Activated naive CD4-positive, alpha-beta T cell treated with anti-CD3 and anti-CD28 coated beads for 36 hours (primary cell): ENCODE measurements around the gene PUDP. TPM values are rescaled to one million over a fixed set of nuclear protein-coding genes. Genes with fewer than 3 reads are reported as not detected.
"Not testable (repeated sequence)": the region's sequence is repeated elsewhere in the genome, so short reads cannot be mapped to it uniquely, and the experiment has no call there.

Experiments used
- CTCF ChIA-PET: fragments of 350-600 bp; sonication (Branson Sonifier 250); formaldehyde crosslinking; loops from one replicate; lab custom pipeline; 2021; ENCODE audit warnings: antibody characterized with exemption; lab: Charles Lee
- DNase-seq: peaks from one replicate; pipeline ENCODE4 v3.0.0-alpha.2; 2020
- H3K27ac Mint-ChIP-seq: one replicate; pipeline ENCODE4 v1.8.0; 2021; ENCODE audit warnings: mild to moderate bottlenecking, mixed read lengths
- H3K27me3 Mint-ChIP-seq: one replicate; pipeline ENCODE4 v1.8.0; 2021; ENCODE audit warnings: low read depth, mixed read lengths
- H3K36me3 Mint-ChIP-seq: one replicate; pipeline ENCODE4 v1.8.0; 2021; ENCODE audit warnings: low read depth, mixed read lengths
- H3K4me1 Mint-ChIP-seq: one replicate; pipeline ENCODE4 v1.8.0; 2021; ENCODE audit warnings: low read depth, mixed read lengths
- H3K4me3 Mint-ChIP-seq: one replicate; pipeline ENCODE4 v1.8.0; 2021; ENCODE audit warnings: mild to moderate bottlenecking, moderate library complexity, mixed read lengths
- H3K9me3 Mint-ChIP-seq: one replicate; pipeline ENCODE4 v1.8.0; 2021; ENCODE audit warnings: mixed read lengths
- intact Hi-C: fragments of 100-400 bp; cut with micrococcal nuclease; formaldehyde crosslinking; loops from one replicate; pipeline ENCODE4 v1.15.1; 2023
- total RNA-seq, 2 experiments: library from RNA; stranded (reverse); gene quantifications; one replicate each; pipeline ENCODE4 v1.2.3, GENCODE V29; 2021

PUDP gene
- total RNA-seq, 2 experiments from 2014 or later, result 10.7 to 13.6 TPM

GRCh38 chrX:7116081-7116480 is 31.9 kb downstream of the PUDP start:
- H3K9me3 Mint-ChIP-seq, result no peaks in the 10 kb centered on the region

DNA sequence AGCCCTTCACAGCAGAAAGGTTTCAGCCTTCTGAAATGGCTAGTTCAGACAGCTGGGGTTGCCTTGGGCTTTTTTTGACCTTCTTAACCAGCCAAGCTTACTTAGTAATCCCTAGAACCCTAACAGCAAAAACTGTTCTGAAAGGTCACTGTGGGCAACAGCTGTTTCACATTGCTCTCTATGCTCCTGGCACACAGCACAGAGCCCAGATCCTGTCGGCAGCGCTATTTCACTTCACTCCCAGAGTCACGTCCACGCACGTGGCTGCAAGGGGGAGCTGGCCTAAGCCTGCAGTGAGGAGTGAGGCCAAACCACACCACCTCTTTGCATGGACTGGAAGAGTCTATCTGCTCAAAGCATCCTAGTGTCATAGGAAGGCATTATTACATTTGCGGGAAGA is 32.4 kb downstream of the PUDP start:
- CTCF ChIA-PET, result no interaction called here
- Mint-ChIP-seq H3K27ac (no peak overlapping the region), H3K9me3 (no peaks in the 10 kb centered on the region), H3K27me3 (no peaks in the 10 kb centered on the region), H3K4me1 (peaks cover 10% of the 10 kb centered on the region), H3K4me3 (no peak overlapping the region), H3K36me3 (peaks cover 5% of the 10 kb centered on the region)
- intact Hi-C loops, result no loop called here
- DNase-seq, result no peak

More at GRCh38 chrX:7116081-7116480, 31.9 kb downstream of the PUDP start:
- CTCF ChIA-PET, result no interaction called here
- DNase-seq, result no peak
- H3K27ac Mint-ChIP-seq, result no peak overlapping the region
- peaks cover 5% of the 10 kb centered on the region for H3K36me3 Mint-ChIP-seq
- no peaks in the 10 kb centered on the region for H3K27me3 Mint-ChIP-seq
- peaks cover 4% of the 10 kb centered on the region for H3K4me1 Mint-ChIP-seq
- intact Hi-C loops, result no loop called here
- H3K4me3 Mint-ChIP-seq, result no peak overlapping the region

GRCh38 chrX:7112071-7112470 is 35.9 kb downstream of the PUDP start:
- intact Hi-C loops, result no loop called here
- Mint-ChIP-seq H3K4me3 (no peak overlapping the region), H3K27me3 (no peaks in the 10 kb centered on the region), H3K9me3 (no peaks in the 10 kb centered on the region), H3K36me3 (peaks cover 2% of the 10 kb centered on the region), H3K4me1 (peaks cover 23% of the 10 kb centered on the region), H3K27ac (no peak overlapping the region)
- DNase-seq, result no peak
- CTCF ChIA-PET, result no interaction called here

DNA sequence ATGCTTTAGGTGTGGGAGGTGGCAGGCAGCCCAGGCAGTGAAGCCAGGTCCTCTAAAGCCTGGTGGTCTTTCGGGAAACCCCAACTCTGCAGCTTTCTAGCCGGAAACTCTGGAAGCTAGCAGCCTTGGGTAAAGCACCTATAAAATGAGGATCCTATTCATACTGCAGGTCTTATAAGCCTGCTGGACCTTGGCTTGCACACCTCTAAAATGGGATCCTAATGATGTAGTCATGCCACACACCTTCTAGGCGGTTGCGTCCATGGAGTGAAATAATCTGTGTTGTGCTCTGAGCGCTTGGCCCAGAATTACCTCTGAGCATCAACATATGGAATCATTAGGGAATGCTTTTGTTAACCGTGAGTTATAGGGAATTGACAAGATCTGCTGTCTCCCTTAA is 36.4 kb downstream of the PUDP start:
- DNase-seq, result no peak
- Mint-ChIP-seq H3K27ac (no peak overlapping the region), H3K4me1 (peaks cover 23% of the 10 kb centered on the region), H3K27me3 (no peaks in the 10 kb centered on the region), H3K36me3 (no peaks in the 10 kb centered on the region), H3K4me3 (no peak overlapping the region), H3K9me3 (no peaks in the 10 kb centered on the region)
- intact Hi-C loops, result no loop called here
- CTCF ChIA-PET, result no interaction called here

DNA sequence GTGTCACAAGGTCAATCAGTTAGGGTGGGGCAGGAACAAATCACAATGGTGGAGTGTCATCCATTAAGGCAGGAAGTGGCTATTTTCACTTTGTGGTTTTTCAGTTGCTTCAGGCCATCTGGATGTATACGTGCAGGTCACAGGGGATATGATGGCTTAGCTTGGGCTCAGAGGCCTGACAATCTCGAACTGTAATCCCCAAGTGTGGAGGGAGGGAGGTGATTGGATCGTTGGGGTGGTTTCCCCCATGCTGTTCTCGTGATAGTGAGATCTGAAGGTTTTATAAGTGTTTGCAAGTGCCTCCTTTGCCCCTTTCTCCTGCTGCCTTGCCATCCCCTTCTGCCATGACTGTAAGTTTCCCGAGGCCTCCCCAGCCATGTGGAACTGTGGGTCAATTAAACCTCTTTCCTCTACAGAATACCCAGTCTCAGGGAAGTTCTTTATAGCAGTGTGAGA is 37.1 kb downstream of the PUDP start:
- H3K27ac Mint-ChIP-seq, result no peak overlapping the region
- no peaks in the 10 kb centered on the region for H3K36me3 Mint-ChIP-seq
- DNase-seq, result no peak
- intact Hi-C loops, result no loop called here
- H3K27me3 Mint-ChIP-seq, result no peaks in the 10 kb centered on the region
- peaks cover 23% of the 10 kb centered on the region for H3K4me1 Mint-ChIP-seq
- CTCF ChIA-PET, result no interaction called here
- no peak overlapping the region for H3K4me3 Mint-ChIP-seq
- no peaks in the 10 kb centered on the region for H3K9me3 Mint-ChIP-seq

- Mint-ChIP-seq H3K9me3 (no peaks in the 10 kb centered on the region), H3K4me3 (no peak overlapping the region), H3K36me3 (no peaks in the 10 kb centered on the region), H3K27ac (no peak overlapping the region), H3K27me3 (no peaks in the 10 kb centered on the region), H3K4me1 (peaks cover 23% of the 10 kb centered on the region)
- intact Hi-C loops, result no loop called here
- DNase-seq, result no peak
- CTCF ChIA-PET, result no interaction called here
Measured at GRCh38 chrX:7109838-7110793, 37.8 kb downstream of the PUDP start.

- CTCF ChIA-PET, result no interaction called here
- Mint-ChIP-seq H3K27me3 (no peaks in the 10 kb centered on the region), H3K36me3 (peaks cover 2% of the 10 kb centered on the region), H3K27ac (peak overlapping the region; percentile 42), H3K9me3 (no peaks in the 10 kb centered on the region), H3K4me3 (peak overlapping the region; percentile 49), H3K4me1 (peaks cover 23% of the 10 kb centered on the region)
- DNase-seq, result no peak
- intact Hi-C loops, result no loop called here
Measured at GRCh38 chrX:7109049-7109531, 38.9 kb downstream of the PUDP start.

- intact Hi-C loops, result no loop called here
- H3K4me3 Mint-ChIP-seq, result no peak overlapping the region
- peaks cover 7% of the 10 kb centered on the region for H3K36me3 Mint-ChIP-seq
- H3K4me1 Mint-ChIP-seq, result peaks cover 22% of the 10 kb centered on the region
- H3K27me3 Mint-ChIP-seq, result no peaks in the 10 kb centered on the region
- H3K9me3 Mint-ChIP-seq, result no peaks in the 10 kb centered on the region
- CTCF ChIA-PET, result no interaction called here
- DNase-seq, result no peak
- no peak overlapping the region for H3K27ac Mint-ChIP-seq
Measured at GRCh38 chrX:7108030-7108429, 39.9 kb downstream of the PUDP start.

- DNase-seq, result no peak
- H3K36me3 Mint-ChIP-seq, result peaks cover 9% of the 10 kb centered on the region
- no peaks in the 10 kb centered on the region for H3K9me3 Mint-ChIP-seq
- no peak overlapping the region for H3K27ac Mint-ChIP-seq
- intact Hi-C loops, result no loop called here
- CTCF ChIA-PET, result no interaction called here
- peaks cover 20% of the 10 kb centered on the region for H3K4me1 Mint-ChIP-seq
- H3K27me3 Mint-ChIP-seq, result no peaks in the 10 kb centered on the region
- H3K4me3 Mint-ChIP-seq, result no peak overlapping the region
Measured at GRCh38 chrX:7106649-7107048, 41.3 kb downstream of the PUDP start.

DNA sequence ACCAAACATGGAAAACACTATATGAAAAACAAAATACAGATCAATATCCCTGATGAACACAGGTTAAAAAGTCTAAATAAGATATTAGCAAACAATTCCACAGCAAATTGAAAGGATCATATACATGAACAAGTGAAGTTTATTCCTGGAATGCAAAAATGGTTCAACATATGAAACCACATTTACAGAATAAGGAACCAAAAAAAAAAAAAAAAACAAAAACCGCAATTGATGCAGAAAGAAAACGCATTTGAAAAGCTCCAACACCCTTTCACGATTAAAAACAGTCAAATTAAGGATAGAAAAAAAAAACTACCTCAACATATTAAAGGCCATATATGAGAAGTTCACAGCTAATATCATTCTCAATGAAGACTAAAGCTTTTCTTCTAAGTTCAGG is 45.8 kb downstream of the PUDP start:
- intact Hi-C loops, result no loop called here
- CTCF ChIA-PET, result no interaction called here
- H3K4me3 Mint-ChIP-seq, result no peak overlapping the region
- H3K9me3 Mint-ChIP-seq, result no peaks in the 10 kb centered on the region
- peaks cover 16% of the 10 kb centered on the region for H3K36me3 Mint-ChIP-seq
- H3K27ac Mint-ChIP-seq, result no peak overlapping the region
- no peaks in the 10 kb centered on the region for H3K27me3 Mint-ChIP-seq
- no peaks in the 10 kb centered on the region for H3K4me1 Mint-ChIP-seq
- DNase-seq, result no peak

DNA sequence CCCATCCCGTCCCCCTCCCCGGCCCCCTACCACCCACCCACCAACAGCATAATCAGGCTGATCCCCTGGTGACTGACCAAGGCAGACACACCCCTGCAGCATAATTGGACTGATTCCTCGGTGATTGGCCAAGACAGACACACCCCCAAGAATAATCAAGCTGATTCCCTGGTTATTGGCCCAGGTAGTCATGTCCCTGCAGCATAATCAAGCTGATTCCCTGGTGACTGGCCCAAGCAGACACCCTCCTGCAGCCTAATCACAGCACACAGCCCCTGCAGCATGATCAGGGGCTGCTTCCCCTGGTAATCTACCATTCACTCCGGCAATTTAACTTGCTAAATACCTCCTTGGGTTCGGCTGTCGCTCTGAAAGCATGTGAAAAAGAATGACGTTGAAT is 47.9 kb downstream of the PUDP start:
- Mint-ChIP-seq H3K9me3 (no peaks in the 10 kb centered on the region), H3K27me3 (no peaks in the 10 kb centered on the region), H3K27ac (no peak overlapping the region), H3K4me1 (no peaks in the 10 kb centered on the region), H3K4me3 (no peak overlapping the region), H3K36me3 (peaks cover 16% of the 10 kb centered on the region)
- intact Hi-C loops, result no loop called here
- no peak for DNase-seq
- CTCF ChIA-PET, result no interaction called here

DNA sequence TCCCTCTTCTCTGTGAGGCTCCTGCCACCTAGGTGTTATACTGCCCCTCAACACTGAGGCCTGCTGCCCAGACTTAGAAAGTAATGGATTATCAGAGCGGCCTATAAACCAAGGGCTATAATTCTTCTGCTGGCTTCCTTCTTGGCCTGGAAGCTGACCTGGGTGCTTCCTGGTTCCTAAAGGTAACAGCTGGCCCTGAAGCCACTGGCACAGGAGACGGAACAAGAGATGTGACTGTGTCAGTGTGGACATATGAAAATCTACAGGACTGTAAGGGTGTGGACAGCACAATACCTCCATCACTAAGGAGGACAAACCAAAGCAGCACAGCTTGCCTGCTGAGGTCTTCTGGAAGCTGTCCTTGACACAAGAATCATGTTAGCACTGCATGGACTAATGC is 52.3 kb downstream of the PUDP start:
- H3K27me3 Mint-ChIP-seq, H3K27ac Mint-ChIP-seq, intact Hi-C loops, DNase-seq, H3K9me3 Mint-ChIP-seq, H3K4me1 Mint-ChIP-seq, H3K36me3 Mint-ChIP-seq, H3K4me3 Mint-ChIP-seq: not testable (repeated sequence)
- CTCF ChIA-PET, result interaction anchor here (0.6 kb wide), 1 partner anchor 95 kb away, joined by 3 read pairs; no protein-coding TSS in a partner anchor

GRCh38 chrX:7093305-7093704 is 54.6 kb downstream of the PUDP start:
- Mint-ChIP-seq H3K27ac (no peak overlapping the region), H3K36me3 (peaks cover 3% of the 10 kb centered on the region), H3K9me3 (no peaks in the 10 kb centered on the region), H3K4me3 (no peak overlapping the region), H3K4me1 (peaks cover 24% of the 10 kb centered on the region), H3K27me3 (no peaks in the 10 kb centered on the region)
- CTCF ChIA-PET, result no interaction called here
- intact Hi-C loops, result no loop called here
- DNase-seq, result no peak
